NCI-H2227 (cell line): Measurements from ENCODE around the gene SLC34A1.

Experiments
- DNase-seq: peaks from one replicate; lab custom pipeline; 2025; ENCODE audit not compliant: unreplicated experiment; lab: John Stamatoyannopoulos, UW

Gene SLC34A1

GRCh38 chr5:177444106-177445051 is 60.1 kb downstream of the SLC34A1 start:
- DNase-seq = no peak

- no peak for DNase-seq
These were observed 61.0 kb downstream of the SLC34A1 start for GRCh38 chr5:177445052-177445916.

- DNase-seq = no peak
These were observed 61.6 kb downstream of the SLC34A1 start for GRCh38 chr5:177445917-177446199.

GRCh38 chr5:177446200-177447065 is 62.2 kb downstream of the SLC34A1 start, which contains the start of gene PRR7:
Gene PRR7 (plus strand): TSS chr5:177446814. CDS start chr5:177455068, 8,254 bp downstream.
- DNase-seq = peak; percentile 82

- DNase-seq = peak; percentile 87
These were observed 62.9 kb downstream of the SLC34A1 start for GRCh38 chr5:177447066-177447610.

GRCh38 chr5:177447611-177448243 is 63.5 kb downstream of the SLC34A1 start:
- DNase-seq = peak; percentile 45
